HUDEP-2 (cell line): Measurements from ENCODE around the gene MED19.

Experiments
- DNase-seq, 76 experiments: peaks; one replicate each; lab custom pipeline; 2025; ENCODE audit not compliant: unreplicated experiment in 76 of 76; lab: John Stamatoyannopoulos, UW

The MED19 gene

GRCh38 chr11:57656885-57657193 lies 55.2 kb downstream of the MED19 start:
- no peak for DNase-seq
